Measurements from ENCODE around the gene SULT2A1.

- TF ChIP-seq CTCF (IDR thresholded peaks at IDR 0.05; ENCODE audit: low read length) (no peak), EZH2 (IDR thresholded peaks at IDR 0.05; ENCODE audit: borderline replicate concordance, low read length) (no peak)
Observed at GRCh38 chr19:47824396-47824795, 61.7 kb downstream of the SULT2A1 start.
